ENCODE measurements around the gene ULBP2. TPM values are rescaled to one million over a fixed set of nuclear protein-coding genes. Genes with fewer than 3 reads are reported as not detected.

The ULBP2 gene
- 9.2 and 11.5 TPM in 2 replicates for total RNA-seq

GRCh38 chr6:149941583-149942460 is at the start of gene ULBP2:
ULBP2 (plus strand) TSS chr6:149942014; CDS start chr6:149942073, 59 bp downstream.

GRCh38 chr6:149897855-149898744 is 43.7 kb upstream of the ULBP2 start, which contains the start of gene RAET1E:
RAET1E (minus strand) TSS chr6:149898113; CDS start chr6:149890901, 7,212 bp downstream.

GRCh38 chr6:149922642-149923326 is 19.0 kb upstream of the ULBP2 start, which contains the start of gene RAET1G:
RAET1G (minus strand) TSS chr6:149923121; CDS start chr6:149923010, 111 bp downstream.

GRCh38 chr6:149963462-149964307 is 21.9 kb downstream of the ULBP2 start, which contains the start of gene ULBP1:
ULBP1 (plus strand) TSS chr6:149963943; CDS start chr6:149964050, 107 bp downstream.

Other genes with a start within 250 kb of the ULBP2 start
- gene LATS1, start 223.9 kb upstream of the ULBP2 start, total RNA-seq, result 17.1 and 24.3 TPM in 2 replicates
- 16.4 and 53.0 TPM in 2 replicates for gene NUP43, start 195.5 kb upstream of the ULBP2 start, total RNA-seq
- 108 and 145 TPM in 2 replicates for gene PCMT1, start 192.3 kb upstream of the ULBP2 start, total RNA-seq
- gene LRP11, start 77.7 kb upstream of the ULBP2 start, total RNA-seq, result 49.9 and 135 TPM in 2 replicates
- 1.1 TPM in 1 of 2 replicates, not detected in the other for gene RAET1E, start 43.9 kb upstream of the ULBP2 start, total RNA-seq
- gene RAET1G, start 18.9 kb upstream of the ULBP2 start, total RNA-seq, result 1.3 and 1.6 TPM in 2 replicates
- 0.66 and 0.86 TPM in 2 replicates for gene ULBP1, start 21.9 kb downstream of the ULBP2 start, total RNA-seq
- not detected in 2 replicates for gene RAET1L, start 83.5 kb downstream of the ULBP2 start, total RNA-seq
- gene ULBP3, start 127.1 kb downstream of the ULBP2 start, total RNA-seq, result 7.0 and 20.3 TPM in 2 replicates
- not detected in 2 replicates for gene PPP1R14C, start 201.0 kb downstream of the ULBP2 start, total RNA-seq